Right renal pelvis (tissue), 4 donors: Measurements from ENCODE around the gene ARHGAP45. TPM values are rescaled to one million over a fixed set of nuclear protein-coding genes. Genes with fewer than 3 reads are reported as not detected.

Source experiments
- DNase-seq, 4 donors: peaks; one replicate each; pipeline ENCODE4 v3.0.0-alpha.2; 2013; ENCODE audit warnings: low read depth in 4 of 4, low spot score in 3 of 4, missing footprints in 1 of 4
- polyA plus RNA-seq, 4 donors: library from polyadenylated mRNA; unstranded; fragments of 120-200 nt; gene quantifications; one replicate each; pipeline ENCODE4 v1.2.1, GENCODE V29; 2013; ENCODE audit not compliant: insufficient read length in 4 of 4

ARHGAP45 gene
- polyA plus RNA-seq, 4 donors: 9.3 to 12.8 (median 9.7) TPM

DNA sequence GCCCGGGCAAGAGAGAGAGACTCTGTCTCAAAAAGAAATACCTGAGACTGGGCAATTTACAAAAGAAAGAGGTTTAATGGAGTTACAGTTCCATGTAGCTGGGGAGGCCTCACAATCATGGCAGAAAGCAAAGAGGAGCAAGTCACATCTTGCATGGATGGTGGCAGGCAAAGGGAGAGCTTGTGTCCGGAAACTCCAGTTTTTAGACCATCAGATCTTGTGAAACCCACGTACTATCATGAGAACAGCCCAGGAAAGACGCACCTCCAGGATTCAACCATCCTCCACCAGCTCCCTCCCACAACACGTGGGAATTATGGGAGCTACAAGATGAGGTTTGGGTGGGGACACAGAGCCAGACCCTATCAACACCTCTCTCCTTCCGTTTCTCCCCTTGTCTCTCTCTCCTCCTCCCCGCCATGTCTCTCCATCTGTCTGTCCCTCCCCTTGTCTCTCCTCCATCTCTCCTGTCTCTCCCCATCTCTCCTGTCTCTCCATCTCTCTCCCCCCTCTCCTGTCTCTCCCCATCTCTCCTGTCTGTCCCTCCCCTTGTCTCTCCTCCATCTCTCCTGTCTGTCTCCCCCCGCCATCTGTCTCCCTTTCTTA, 18.2 kb downstream of the ARHGAP45 start:
- DNase-seq: no peak

DNA sequence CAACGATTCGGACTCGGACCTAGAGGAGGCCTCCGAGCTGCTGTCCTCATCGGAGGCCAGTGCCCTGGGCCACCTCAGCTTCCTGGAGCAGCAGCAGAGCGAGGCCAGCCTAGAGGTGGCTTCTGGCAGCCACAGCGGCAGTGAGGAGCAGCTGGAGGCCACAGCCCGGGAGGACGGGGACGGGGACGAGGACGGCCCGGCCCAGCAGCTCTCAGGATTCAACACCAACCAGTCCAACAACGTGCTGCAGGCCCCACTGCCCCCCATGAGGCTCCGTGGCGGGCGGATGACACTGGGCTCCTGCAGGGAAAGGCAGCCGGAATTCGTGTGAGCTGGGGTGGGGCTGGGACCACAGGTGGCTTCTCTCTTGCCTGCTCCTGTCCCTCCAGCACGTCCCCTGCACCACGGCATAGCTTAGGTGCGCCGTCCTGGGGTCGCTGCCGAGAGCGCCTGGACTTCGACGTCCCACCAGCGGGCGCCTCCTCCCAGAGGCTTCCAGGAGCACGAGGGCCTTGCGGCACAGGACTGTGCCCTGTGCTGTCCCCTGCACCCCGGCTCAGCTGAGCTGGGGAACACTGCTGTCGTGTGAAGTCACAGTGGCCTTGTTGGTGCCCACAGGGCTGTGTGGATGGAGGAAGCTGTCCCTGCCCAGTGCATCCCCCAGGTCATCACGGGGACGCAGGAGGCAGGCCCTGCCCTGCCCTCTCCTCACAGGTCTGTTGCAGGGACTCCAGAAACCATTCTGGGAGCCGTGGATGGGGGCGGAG, 18.9 kb downstream of the ARHGAP45 start:
- no peak for DNase-seq

DNA sequence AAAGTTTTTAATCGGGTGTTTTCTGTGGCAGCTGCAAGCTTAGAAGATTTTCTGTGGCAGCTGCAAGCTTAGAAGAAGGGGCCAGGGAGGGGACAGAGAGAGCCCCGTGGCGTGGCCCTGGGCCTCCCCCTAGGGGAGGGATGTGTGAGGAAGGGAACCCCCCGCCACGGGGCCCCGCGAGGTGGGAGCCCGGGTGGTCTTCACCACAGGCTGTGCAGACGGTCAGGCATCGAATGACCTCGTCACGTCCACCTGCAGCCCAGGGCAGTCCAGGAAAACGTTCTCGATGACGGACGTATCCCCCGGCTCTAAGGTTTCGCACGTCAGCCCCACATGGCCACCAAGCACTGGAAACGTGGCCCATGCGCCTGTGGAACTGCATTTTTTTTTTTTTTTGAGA, 19.6 kb downstream of the ARHGAP45 start:
- DNase-seq: no peak

DNA sequence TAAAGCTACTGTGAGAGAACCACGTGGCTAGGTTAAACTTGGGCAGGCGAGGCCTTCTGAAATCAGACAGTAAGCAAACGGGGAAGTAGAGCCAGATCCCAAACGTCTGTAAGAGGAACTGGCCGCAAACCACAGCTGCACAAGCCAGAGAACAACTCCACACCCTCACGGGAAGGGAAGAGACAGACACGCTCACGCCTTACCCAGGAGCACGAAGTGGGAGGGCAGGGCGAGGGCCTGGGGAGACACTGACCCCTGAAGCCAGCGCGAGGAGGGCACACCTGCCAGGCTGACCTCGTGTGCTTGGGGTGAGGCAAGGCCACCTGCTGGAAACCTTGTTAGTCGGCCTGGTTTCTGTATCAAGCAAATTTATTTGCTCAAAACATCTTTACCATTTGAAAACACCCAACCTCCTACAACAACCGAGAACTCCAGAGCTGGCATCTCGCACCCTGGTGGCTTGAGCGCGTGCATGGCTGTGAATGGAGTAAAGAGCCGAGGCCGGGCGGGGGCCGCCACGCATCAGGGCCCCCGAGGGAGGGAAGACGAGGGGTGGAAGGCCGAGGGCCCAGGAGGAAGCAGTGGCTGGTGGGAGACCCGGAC, 20.9 kb downstream of the ARHGAP45 start:
- DNase-seq: no peak

DNA sequence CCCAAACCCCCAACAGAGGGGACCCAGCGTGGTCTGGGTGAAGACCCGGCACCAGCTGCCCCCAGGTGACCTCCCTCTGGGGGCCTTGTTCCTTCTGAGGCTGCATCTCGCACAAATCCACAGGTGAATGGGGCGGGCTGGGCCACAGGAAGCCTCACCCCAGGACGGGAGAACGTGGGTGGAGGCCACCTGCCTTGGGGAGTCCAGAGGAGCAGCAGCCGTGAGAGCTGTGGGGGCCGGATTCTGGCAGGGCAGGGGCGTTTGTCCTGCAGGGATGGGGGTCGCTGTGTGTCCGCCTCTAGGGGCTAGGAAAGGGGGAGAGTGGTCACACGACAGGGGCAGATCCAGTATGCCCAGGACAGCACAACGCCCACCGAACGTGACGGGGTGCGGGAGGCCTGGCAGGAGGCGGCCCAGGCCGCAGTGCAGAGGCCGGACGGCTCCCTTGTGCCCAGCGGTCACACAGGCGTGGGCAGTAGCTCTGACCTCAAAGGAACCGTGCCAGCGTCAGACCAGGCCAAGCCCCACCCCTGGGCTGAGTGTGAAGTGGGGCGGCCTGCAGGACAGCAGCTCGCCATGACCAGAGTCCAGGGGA, 21.5 kb downstream of the ARHGAP45 start:
- DNase-seq: no peak

DNA sequence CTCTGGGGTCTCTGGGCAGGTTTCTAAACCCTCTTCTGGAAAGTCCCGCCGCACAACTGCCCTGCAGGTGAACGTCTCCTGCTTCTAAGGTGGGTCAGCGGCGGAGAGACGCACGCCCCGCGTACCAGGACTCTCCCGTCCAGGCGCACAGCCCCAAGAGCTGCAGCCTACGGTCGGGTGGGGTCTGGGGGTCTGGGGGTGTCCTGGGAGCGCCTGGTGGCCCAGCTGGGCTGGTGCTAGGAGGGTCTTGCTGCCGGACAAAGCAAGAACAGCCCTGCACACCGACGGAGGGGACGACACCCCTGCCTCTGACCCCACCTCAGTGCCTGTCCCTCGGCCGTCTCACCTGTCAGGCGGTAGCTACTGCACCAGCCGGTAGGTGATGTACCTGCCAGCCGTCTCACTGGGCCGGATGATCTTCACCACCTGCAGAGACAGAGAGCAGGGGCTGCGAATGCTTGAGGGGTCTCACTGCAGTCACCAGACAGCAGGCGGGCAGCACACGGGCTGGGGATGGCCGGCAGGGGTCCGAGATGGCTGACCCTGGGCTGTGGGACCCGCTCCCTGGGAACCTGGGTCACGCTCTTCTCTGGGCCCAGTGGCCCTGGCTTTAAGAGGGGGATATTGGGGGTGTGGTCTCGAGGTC, 22.3 kb downstream of the ARHGAP45 start:
- DNase-seq: no peak

DNA sequence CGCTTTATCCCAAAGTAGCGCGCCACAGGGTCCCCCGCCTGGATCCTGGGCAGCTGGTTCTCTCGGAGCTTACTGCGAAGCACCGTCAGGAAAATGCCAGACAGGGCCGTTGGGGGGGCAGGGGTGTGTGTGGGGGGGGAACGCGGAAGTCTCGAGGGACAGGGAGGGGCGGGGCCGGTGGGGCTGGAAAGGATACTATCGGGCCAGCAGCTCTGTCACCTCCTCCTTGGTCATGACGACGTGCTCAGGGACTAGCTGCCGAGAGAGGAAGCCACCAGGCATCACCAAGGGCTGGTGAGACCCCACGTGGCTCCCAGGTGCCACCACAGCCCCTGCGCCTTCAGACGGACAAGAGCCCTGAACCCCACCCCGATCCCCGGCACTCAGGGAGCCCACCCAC, 22.9 kb downstream of the ARHGAP45 start:
- DNase-seq: no peak

DNA sequence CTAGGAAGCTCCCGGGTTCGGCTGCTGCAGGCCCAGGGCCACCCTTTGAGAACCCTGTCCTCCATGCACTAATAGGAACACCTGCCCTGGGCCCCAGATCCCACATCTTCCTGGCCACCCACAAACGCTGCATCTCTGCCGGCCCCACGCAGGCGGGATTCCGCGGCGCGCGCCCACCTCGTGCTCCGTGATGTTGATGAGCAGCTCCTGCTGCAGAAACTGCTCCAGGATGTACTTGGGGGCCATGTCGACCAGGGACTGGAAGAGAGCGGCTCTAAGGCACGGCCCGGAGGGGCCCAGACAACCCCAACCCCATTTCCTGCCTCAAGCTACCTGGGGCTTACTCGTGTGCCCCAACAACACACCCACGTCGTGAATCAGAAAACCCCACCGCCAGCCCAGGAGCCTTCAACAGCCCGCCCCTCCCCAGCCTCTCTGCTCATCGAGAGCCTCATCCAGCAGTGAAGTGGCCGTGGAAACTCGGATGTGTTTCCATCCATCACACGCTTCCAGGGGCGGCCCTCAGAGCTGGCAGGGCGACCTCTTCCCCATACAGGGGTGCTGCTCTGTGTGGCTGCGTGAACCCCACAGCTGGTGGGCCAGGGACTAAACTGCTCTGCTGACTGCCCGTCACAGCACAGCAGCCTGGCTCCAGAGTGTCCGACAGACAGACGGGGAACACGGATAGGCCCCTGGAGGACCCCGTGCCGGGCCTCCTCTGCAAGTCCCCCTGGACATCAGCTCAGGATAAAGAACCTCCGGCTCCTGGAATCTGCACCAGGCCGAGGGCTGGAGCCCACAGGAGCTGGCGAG, 24.0 kb downstream of the ARHGAP45 start:
- no peak for DNase-seq

DNA sequence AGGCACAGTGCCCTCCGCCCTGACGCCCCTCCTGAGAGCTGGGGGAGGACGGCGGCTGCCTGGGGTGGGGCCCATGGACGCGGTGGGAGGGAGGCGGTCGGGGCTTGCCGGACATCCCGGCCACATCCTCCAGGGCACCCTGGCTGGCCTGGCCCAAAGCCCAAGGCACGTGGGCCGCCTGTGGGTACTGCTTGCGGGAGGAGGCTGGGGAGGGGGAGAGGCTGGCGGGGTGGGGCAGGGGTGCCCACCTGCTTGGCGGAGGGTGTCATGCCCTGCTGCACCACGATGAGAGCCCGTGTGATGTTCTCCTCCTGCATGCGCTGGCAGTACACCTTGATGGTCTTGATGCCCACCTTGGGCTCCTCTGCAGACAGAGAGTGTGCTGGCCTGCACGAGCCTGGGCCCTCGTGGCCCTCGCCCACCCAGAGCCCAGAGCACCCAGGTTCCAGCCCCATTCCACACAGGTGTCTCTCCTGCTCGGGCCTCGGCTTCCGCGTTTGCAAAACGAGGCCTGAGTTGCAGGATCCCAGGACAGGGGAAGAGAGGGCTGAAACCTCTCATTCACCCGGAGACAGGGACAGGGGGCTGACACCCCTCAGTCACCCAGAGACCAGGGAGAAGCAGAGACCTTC, 24.7 kb downstream of the ARHGAP45 start:
- no peak for DNase-seq

DNA sequence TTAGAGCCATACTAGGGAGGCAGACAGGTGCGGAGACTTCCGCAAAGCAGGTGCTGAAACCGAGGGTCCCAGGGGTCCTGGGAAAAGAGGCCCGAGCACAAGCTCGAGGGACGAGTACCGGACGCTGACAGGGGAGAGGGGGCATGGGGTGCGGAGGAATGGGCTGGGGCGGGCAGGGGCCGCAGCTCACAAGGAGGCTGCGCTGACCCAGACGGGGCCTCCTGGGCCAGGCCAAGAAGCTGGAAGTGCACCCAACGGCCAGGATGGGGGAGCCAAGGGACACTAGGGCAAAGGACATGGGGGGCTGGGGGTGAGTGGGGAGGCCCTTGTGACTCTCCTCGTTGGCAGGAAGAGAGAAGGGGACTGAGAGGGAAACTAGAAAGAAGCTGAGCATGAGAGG, 26.4 kb downstream of the ARHGAP45 start:
- no peak for DNase-seq

DNA sequence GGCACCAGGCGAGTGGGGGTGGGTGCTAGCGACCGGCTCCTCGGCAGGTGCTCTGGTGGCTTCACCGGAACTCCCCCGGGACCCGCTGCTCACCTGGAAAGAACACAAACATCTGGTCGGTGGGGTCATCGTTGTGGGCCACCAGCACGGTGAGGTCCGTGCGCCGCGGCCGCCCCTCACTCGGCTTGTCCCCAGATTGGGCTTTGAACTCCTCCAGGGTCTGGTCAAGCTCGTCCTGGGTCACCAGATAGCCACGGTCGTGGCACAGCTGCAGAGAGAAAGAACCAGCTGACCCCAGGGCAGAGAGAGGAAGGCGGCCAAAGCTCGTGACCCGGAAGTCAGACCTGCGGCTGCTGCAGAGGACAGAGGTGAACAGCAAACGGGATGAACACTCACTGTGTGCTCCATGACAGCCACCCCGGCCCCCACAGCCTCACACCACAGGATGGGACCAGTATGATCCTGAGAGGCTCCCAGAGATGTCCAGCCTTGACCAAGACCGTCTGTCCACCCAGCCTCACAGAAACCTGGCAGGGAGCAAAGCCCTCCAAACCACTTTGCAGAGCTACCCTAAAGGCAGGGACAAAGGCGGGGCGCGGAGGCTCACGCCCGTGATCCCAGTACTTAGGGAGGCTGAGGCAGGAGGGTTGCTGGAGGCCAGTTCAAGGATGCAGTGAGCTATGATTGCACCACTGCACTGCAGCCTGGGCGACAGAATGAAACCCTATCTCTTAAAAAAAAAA, 27.0 kb downstream of the ARHGAP45 start:
- DNase-seq: no peak

DNA sequence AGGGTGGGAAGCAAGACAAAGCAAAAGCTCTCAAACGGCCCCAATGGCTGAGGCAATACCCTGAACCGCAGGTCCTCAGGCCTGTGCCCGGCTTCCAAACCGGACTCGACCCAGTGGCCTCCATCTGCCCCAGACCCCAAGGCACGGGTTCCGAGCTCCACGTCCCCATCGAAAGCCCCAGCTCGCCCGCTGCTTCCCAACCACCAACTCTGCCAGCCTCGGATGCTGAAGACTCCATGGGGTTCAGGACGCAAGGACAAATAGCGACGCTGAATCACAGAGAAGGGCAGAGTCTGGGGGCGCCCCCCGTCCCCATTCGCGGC, 27.6 kb downstream of the ARHGAP45 start:
- DNase-seq: no peak

DNA sequence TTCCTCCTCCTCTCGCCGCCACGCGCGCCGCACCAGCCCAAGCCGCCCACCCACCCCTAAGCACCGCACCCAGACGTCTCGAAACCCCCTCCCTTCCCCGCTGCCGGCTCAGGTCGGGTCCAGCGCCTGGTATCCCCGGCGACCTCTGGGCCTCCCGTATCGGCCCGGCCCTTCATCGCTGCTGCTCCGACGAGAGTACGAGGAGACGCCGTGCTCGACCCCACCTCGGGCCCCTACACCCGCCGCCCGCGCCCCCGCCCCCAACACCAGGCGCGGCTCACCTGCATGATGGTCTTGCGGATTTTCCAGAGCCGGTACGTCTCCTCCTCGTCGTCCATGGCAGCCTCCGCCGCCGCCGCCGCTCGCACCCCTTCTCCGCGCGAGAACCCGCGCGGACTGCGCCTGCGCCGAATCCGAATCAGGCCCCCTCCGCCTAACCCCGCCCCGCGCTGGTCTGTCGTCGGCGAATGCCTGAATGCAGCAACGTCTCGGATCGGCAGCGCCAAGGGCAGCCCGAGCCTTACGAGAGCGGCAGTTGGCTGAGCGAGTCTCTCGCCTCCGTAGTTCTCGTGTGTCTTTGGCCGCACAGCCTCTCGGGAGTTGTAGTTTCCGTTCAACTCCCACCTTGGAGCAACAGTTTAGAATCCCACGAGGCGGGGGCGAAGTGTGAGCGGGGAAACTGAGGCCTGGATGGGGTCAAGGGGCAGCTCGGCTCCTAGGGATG, 28.2 kb downstream of the ARHGAP45 start, which contains the start of gene POLR2E:
Gene POLR2E (minus strand): TSS at position 398 of the 724 bp plus-strand sequence. CDS start 60 bp downstream, at position 338.
- DNase-seq: peak; percentile 94 to 98 (median 94)

DNA sequence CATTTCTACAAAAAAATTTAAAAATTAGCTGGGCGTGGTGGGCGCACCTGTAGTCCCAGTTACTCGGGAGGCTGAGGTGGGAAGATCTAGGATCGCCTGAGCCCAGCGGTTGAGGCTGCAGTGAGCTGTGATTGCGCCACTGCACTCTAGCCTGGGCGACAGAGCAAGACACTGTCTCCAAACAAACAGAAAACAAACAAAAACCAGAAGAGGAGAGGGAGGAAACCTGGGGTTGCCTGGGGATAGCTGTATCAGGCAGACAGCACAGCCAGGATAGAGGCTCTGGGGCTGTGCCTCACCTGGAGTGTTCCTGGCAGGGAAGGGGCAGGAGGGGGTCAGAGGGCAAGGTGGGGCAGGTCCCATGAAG, 30.8 kb downstream of the ARHGAP45 start:
- DNase-seq: no peak

DNA sequence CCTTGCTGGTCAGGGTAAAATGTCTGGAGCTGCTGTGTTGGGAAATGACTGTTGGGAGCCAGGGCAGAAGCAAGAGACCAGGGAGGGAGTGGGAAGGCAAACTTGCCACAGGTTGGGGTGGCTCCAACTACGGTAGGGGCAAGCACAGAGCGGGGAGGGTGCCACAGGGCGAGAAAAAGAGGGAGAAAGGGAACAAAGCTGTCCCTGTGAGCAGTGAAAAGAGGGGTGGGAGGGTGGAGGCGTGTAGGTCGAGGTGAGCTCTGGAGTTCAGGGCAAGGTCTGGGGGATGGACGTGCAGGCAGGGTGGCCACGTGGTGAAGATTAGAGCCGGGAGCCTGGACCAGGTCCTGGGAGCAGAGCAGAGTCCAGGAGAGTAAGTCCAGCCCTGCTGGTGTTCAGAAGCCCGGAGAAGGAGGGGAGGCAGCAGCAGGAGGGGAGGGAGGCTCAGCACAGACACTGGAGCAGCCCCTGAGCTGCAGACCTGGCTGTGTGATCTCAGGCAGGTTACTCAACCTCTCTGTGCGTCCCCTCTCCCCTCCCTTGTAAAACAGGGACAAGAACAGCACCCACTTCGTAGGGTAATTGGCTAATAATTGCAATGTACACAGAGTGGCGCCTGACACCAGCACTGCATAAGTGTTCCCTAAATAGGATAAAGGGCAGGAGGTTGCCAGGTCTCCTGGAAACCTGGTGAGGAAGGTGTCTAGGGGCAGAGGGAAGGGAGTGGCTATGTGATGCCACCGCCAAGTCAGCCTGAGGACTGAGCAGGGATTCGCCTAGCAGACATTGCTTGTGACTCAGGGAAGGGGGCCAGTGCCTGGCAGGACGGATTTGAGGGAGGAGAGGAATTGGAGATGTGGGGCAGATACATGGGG, 31.4 kb downstream of the ARHGAP45 start:
- no peak for DNase-seq

DNA sequence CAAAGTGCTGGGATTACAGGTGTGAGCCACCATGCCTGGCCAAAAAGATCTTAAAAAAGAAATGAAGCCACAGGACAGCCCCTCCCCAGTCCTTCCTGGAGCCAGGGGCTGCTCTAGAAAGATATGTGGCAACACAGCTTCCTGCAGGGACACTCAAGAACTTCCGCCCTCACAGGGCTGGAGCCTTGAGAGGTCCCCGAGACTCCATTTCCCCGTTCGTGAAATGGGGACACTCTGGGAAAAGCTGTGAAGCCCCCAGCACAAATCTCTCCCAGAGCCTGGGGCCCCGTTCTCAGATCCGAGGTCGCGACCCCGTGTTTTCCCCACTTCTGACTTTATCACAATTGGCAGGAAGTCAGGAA, 34.4 kb downstream of the ARHGAP45 start:
- no peak for DNase-seq

DNA sequence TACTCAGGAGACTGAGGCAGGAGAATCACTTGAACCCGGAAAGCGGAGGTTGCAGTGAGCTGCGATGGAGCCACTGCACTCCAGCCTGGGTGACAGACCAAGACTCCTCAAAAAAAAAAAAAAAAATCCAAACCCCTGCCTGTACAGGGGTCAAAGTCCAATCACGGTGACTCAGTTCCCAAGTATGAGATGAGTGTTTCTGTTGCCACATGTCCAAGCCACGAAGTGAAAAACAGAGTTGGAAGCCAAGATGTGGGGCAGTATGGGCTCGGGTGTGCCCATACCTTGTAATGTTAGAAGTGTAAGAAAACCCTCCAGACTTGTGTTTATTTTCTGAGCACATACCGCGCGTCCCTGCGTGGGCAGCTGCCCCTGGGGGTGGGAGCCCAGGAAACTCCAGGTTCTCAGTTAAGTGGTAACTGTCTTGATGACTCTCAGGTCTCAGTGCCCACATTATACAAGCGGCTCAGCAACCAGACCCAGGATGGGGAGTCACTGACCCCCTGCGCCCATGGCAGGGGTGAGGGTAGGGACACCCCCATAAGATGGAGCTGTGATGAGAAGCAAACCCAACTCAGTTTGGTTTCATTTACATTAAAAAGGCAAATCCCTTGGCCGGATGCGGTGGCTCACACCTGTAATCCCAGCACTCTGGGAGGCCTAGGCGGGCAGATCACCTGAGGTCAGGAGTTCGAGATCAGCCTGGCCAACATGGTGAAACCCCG, 35.6 kb downstream of the ARHGAP45 start:
- DNase-seq: no peak
